ENCODE results near the gene ADGRA1.

ADGRA1 gene

GRCh38 chr10:133103311-133103910 is 15.7 kb downstream of the ADGRA1 start:
- TF ChIP-seq, protein P1, sequence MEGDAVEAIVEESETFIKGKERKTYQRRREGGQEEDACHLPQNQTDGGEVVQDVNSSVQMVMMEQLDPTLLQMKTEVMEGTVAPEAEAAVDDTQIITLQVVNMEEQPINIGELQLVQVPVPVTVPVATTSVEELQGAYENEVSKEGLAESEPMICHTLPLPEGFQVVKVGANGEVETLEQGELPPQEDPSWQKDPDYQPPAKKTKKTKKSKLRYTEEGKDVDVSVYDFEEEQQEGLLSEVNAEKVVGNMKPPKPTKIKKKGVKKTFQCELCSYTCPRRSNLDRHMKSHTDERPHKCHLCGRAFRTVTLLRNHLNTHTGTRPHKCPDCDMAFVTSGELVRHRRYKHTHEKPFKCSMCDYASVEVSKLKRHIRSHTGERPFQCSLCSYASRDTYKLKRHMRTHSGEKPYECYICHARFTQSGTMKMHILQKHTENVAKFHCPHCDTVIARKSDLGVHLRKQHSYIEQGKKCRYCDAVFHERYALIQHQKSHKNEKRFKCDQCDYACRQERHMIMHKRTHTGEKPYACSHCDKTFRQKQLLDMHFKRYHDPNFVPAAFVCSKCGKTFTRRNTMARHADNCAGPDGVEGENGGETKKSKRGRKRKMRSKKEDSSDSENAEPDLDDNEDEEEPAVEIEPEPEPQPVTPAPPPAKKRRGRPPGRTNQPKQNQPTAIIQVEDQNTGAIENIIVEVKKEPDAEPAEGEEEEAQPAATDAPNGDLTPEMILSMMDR (IDR thresholded peaks at IDR 0.05; ENCODE audit: low read length, missing control alignments), result no peak
- no peak for DNase-seq (ENCODE audit: low read depth)
- H3K4me3 ChIP-seq (replicated peaks; ENCODE audit: low read depth, low read length), result no peak overlapping the region

DNA sequence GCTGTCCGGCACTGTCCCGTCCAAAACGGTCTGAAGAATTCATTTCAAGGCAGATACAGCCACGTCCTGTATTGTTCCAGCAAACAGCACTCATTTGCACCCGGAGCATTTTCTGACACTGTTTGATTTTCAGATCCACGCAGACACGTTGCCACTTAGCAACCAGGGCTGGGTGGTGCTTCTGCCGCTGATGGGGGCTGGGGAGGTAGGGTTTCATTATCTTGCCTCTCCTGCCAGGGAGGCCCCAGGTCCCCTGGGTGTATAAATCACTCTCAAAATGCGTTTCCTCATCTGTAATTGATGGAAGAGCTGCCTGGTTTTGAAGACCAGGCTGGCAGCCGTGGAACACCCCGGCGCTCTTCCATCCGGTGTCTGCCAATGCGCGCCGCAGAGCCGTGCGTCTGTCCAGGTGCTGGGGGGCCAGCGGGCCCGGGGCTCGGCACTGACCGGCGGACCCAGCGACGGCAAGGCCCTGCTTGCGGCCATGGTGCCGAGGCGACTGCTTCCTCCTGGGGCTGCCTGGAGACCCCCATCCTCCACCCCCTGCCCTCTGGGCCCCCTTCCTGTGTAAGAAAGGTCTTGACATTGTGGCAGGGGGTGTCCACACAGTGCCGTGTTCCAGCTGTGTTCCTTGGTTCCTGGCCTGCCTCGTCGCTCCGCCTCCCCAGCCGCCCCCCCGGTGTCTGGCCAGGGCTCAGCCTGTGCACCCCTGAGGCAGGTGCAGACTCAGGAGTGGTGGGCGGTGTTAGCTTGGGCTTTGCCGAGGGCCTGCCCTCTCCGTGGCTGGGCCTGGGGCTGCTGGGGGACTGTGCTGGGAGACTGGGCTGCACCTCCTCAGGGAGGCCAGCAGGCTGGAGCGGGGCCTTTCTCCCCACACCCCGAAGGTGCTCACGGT is 16.6 kb downstream of the ADGRA1 start:
- TF ChIP-seq, protein P1 (IDR thresholded peaks at IDR 0.05; ENCODE audit: low read length, missing control alignments), result no peak
- H3K4me3 ChIP-seq (replicated peaks; ENCODE audit: low read depth, low read length), result no peak overlapping the region
- DNase-seq (ENCODE audit: low read depth), result no peak

GRCh38 chr10:133104963-133105640 is 17.4 kb downstream of the ADGRA1 start:
- TF ChIP-seq, protein P1 (IDR thresholded peaks at IDR 0.05; ENCODE audit: low read length, missing control alignments), result no peak
- DNase-seq (ENCODE audit: low read depth), result no peak
- no peak overlapping the region for H3K4me3 ChIP-seq (replicated peaks; ENCODE audit: low read depth, low read length)

- DNase-seq (ENCODE audit: low read depth), result no peak
- TF ChIP-seq, protein P1 (IDR thresholded peaks at IDR 0.05; ENCODE audit: low read length, missing control alignments), result no peak
- H3K4me3 ChIP-seq (replicated peaks; ENCODE audit: low read depth, low read length), result no peak overlapping the region
Observed at GRCh38 chr10:133105686-133106390, 18.1 kb downstream of the ADGRA1 start.

- no peak overlapping the region for H3K4me3 ChIP-seq (replicated peaks; ENCODE audit: low read depth, low read length)
- DNase-seq (ENCODE audit: low read depth), result no peak
- TF ChIP-seq, protein P1 (IDR thresholded peaks at IDR 0.05; ENCODE audit: low read length, missing control alignments), result no peak
Observed at GRCh38 chr10:133106516-133106915, 18.8 kb downstream of the ADGRA1 start.

GRCh38 chr10:133107442-133107841 is 19.7 kb downstream of the ADGRA1 start:
- TF ChIP-seq, protein P1 (IDR thresholded peaks at IDR 0.05; ENCODE audit: low read length, missing control alignments), result no peak
- no peak overlapping the region for H3K4me3 ChIP-seq (replicated peaks; ENCODE audit: low read depth, low read length)
- no peak for DNase-seq (ENCODE audit: low read depth)

Measured in fibroblast of pulmonary artery (primary cell).